ENCODE data around the gene KCNIP3. TPM values are rescaled to one million over a fixed set of nuclear protein-coding genes. Genes with fewer than 3 reads are reported as not detected.

The KCNIP3 gene
- total and polyA plus RNA-seq, 8 donors: 3.5 to 7.5 (median 3.6) TPM

- TF ChIP-seq CTCF (IDR thresholded peaks at IDR 0.05): no peak
- 90 to 94% methylated on average over 10 of the region's 10 CpGs for WGBS, 2 donors
- H3K27ac ChIP-seq: no peak overlapping the region
- H3K4me1 ChIP-seq: no peaks in the 10 kb centered on the region
- intact Hi-C loops (cut with DNase I): no loop called here
- no peak for DNase-seq
- H3K36me3 ChIP-seq: no peaks in the 10 kb centered on the region
- H3K9me3 ChIP-seq: no peaks in the 10 kb centered on the region
- FAIRE-seq: no peak
- ATAC-seq: no peak
- no peak overlapping the region for H3K4me3 ChIP-seq
- H3K27me3 ChIP-seq: no peaks in the 10 kb centered on the region
Observed at GRCh38 chr2:95325590-95326432, 28.7 kb downstream of the KCNIP3 start.

- H3K27ac ChIP-seq: no peak overlapping the region
- TF ChIP-seq CTCF (IDR thresholded peaks at IDR 0.05): no peak
- no peaks in the 10 kb centered on the region for H3K36me3 ChIP-seq
- no peak for ATAC-seq
- FAIRE-seq: no peak
- 92 to 94% methylated on average over 30 of the region's 30 CpGs for WGBS, 2 donors
- H3K27me3 ChIP-seq: no peaks in the 10 kb centered on the region
- H3K9me3 ChIP-seq: no peaks in the 10 kb centered on the region
- intact Hi-C loops (cut with DNase I): no loop called here
- no peak overlapping the region for H3K4me3 ChIP-seq
- no peaks in the 10 kb centered on the region for H3K4me1 ChIP-seq
- DNase-seq: peak in 2 of 6 donors; percentile 7 to 56
Observed at GRCh38 chr2:95326433-95327140, 29.4 kb downstream of the KCNIP3 start.

GRCh38 chr2:95327861-95328260, 30.7 kb downstream of the KCNIP3 start:
- Histone ChIP-seq H3K4me1 (no peaks in the 10 kb centered on the region), H3K36me3 (no peaks in the 10 kb centered on the region), H3K4me3 (no peak overlapping the region), H3K27me3 (no peaks in the 10 kb centered on the region), H3K9me3 (no peaks in the 10 kb centered on the region), H3K27ac (no peak overlapping the region)
- FAIRE-seq: no peak
- peak in 2 of 6 donors; percentile 3 to 28 for DNase-seq
- 73 to 81% methylated on average over 7 of the region's 7 CpGs for WGBS, 2 donors
- ATAC-seq: no peak
- TF ChIP-seq CTCF (IDR thresholded peaks at IDR 0.05): no peak
- intact Hi-C loops (cut with DNase I): no loop called here

GRCh38 chr2:95328358-95329125, 31.4 kb downstream of the KCNIP3 start:
- no peaks in the 10 kb centered on the region for H3K27me3 ChIP-seq
- intact Hi-C loops (cut with DNase I): no loop called here
- 79 to 82% methylated on average over 15 of the region's 15 CpGs for WGBS, 2 donors
- no peak overlapping the region for H3K4me3 ChIP-seq
- H3K4me1 ChIP-seq: no peaks in the 10 kb centered on the region
- DNase-seq: peak in 2 of 6 donors; percentile 13 to 44
- H3K9me3 ChIP-seq: no peaks in the 10 kb centered on the region
- H3K36me3 ChIP-seq: no peaks in the 10 kb centered on the region
- H3K27ac ChIP-seq: no peak overlapping the region
- ATAC-seq: no peak
- no peak for FAIRE-seq
- TF ChIP-seq CTCF (IDR thresholded peaks at IDR 0.05): no peak

All from pancreas (tissue), 10 donors.